Neural crest cell (in vitro differentiated cells): ENCODE measurements around the gene SYNJ2. TPM values are rescaled to one million over a fixed set of nuclear protein-coding genes. Genes with fewer than 3 reads are reported as not detected.

Experiments used
- DNase-seq: peaks from one replicate; pipeline ENCODE4 v3.0.0; 2021; ENCODE audit warnings: low read depth, mixed read lengths, low spot score
- H3K27ac Mint-ChIP-seq: one replicate; pipeline ENCODE4 v1.8.0; 2021; ENCODE audit warnings: mild to moderate bottlenecking, mixed read lengths; ENCODE audit not compliant: unreplicated experiment
- H3K27me3 Mint-ChIP-seq: 2 replicates; pipeline ENCODE4 v1.8.0; 2021; ENCODE audit warnings: low read depth, mild to moderate bottlenecking, mixed read lengths
- H3K36me3 Mint-ChIP-seq: 2 replicates; pipeline ENCODE4 v1.8.0; 2021; ENCODE audit warnings: low read depth, mild to moderate bottlenecking, mixed read lengths
- H3K4me1 Mint-ChIP-seq: 2 replicates; pipeline ENCODE4 v1.8.0; 2021; ENCODE audit warnings: mixed read lengths
- H3K4me3 Mint-ChIP-seq: one replicate; pipeline ENCODE4 v1.8.0; 2021; ENCODE audit warnings: mild to moderate bottlenecking, mixed read lengths
- H3K9me3 Mint-ChIP-seq: 2 replicates; pipeline ENCODE4 v1.8.0; 2021; ENCODE audit warnings: mixed read lengths
- total RNA-seq: library from RNA; stranded (reverse); gene quantifications from 2 replicates; pipeline ENCODE4 v1.2.1, GENCODE V29; 2021
- TF ChIP-seq, protein P1 (sequence below): fragments of 200-600 bp; sonication (generic); conservative IDR thresholded peaks from 2 replicates; pipeline ENCODE4 v1.5.0; 2021; ENCODE audit warnings: antibody characterized with exemption, mild to moderate bottlenecking

SYNJ2 gene
- total RNA-seq, 1 donor from 2014 or later, result 2.9 TPM

DNA sequence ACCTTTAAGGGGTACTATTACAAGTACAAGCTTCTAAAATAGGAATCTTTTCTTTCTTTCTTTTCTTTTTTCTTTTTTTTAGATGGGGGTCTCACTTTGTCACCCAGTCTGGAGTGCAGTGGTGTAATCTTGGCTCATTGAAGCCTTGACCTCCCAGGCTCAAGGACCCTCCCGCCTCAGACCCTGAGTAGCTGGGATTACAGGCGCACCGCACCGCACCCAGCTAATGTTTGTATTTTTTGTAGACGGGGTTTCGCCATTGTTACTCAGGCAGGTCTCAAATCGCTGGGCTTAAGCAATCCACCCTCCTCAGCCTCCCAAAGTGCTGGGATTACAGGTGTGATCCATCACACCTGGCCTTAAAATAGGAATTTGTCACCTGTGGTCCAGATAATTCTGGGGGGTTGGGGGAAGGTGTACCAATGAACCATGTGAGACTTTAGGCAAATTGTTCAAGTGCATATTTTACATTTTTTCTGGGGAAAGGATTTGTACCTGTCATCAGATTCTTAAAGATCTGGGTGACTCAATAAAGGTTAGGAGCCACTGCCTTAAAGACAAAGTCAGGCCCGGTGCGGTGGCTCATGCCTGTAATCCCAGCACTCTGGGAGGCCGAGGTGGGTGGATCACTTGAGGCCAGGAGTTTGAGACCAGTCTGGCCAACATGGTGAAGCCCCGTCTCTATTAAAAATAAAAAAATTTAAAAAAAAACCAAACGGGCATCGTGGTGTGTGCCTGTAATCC is 19.7 kb upstream of the SYNJ2 start:
- H3K27me3 Mint-ChIP-seq, result no peaks in the 10 kb centered on the region
- no peak overlapping the region for H3K4me3 Mint-ChIP-seq
- H3K4me1 Mint-ChIP-seq, result no peaks in the 10 kb centered on the region
- H3K9me3 Mint-ChIP-seq, result peaks cover 11% of the 10 kb centered on the region
- TF ChIP-seq, protein P1, sequence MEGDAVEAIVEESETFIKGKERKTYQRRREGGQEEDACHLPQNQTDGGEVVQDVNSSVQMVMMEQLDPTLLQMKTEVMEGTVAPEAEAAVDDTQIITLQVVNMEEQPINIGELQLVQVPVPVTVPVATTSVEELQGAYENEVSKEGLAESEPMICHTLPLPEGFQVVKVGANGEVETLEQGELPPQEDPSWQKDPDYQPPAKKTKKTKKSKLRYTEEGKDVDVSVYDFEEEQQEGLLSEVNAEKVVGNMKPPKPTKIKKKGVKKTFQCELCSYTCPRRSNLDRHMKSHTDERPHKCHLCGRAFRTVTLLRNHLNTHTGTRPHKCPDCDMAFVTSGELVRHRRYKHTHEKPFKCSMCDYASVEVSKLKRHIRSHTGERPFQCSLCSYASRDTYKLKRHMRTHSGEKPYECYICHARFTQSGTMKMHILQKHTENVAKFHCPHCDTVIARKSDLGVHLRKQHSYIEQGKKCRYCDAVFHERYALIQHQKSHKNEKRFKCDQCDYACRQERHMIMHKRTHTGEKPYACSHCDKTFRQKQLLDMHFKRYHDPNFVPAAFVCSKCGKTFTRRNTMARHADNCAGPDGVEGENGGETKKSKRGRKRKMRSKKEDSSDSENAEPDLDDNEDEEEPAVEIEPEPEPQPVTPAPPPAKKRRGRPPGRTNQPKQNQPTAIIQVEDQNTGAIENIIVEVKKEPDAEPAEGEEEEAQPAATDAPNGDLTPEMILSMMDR, result no peak
- DNase-seq, result no peak
- H3K36me3 Mint-ChIP-seq, result peaks cover 18% of the 10 kb centered on the region
- no peak overlapping the region for H3K27ac Mint-ChIP-seq

DNA sequence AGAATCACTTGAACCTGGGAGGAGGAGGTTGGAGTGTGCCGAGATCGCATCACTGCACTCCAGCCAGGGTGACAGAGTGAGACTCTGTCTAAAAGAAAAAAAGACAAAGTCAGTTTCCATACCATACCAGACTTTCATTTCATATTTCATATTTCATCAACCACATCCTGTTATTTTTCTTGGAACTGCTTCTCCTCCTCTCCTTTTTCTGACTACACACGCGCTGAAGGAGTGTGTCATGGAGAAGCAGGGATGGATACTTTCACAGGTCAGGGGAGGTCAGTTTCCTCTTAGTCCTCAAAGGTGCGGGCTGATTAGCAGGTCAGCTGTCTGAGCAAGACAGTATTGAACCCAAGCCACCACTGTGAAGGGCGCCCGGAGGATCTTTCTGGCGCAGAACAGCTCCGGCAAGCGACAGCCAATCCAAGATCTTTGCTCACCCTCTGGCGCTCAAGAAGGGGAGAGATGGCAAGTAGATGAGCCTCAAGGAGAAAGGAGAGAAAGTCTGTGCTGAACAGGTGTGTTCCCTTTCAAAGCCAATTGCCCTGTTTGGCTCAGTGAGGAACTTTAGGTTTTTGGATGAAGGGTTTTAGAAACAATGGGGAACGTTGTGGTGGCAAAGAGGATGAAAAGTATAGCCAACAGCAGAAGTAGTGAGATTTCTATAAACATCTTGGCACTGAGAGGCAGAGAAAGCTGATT is 18.9 kb upstream of the SYNJ2 start:
- H3K4me1 Mint-ChIP-seq, result no peaks in the 10 kb centered on the region
- TF ChIP-seq, protein P1, result no peak
- no peak overlapping the region for H3K27ac Mint-ChIP-seq
- H3K36me3 Mint-ChIP-seq, result peaks cover 18% of the 10 kb centered on the region
- H3K27me3 Mint-ChIP-seq, result no peaks in the 10 kb centered on the region
- DNase-seq, result no peak
- no peak overlapping the region for H3K4me3 Mint-ChIP-seq
- peaks cover 11% of the 10 kb centered on the region for H3K9me3 Mint-ChIP-seq

DNA sequence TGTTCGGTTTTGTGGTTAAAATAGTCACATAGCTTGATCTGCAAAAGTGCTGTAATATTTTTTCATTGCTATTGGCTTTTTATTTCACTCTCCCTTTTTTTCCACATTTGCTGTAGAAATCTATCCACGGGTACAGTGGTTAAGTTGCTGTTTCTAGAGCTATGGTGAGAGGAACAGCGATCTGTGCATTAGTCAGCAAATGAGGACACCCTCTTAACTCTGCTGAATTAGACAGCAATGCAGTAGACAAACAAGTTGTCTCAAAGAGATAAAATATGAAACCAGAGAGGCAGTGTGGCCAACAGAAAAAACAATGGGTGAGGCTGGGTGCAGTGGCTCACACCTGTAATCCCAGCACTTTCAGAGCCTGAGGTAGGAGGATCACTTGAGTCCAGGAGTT is 17.6 kb upstream of the SYNJ2 start:
- no peaks in the 10 kb centered on the region for H3K27me3 Mint-ChIP-seq
- no peak overlapping the region for H3K4me3 Mint-ChIP-seq
- peaks cover 14% of the 10 kb centered on the region for H3K36me3 Mint-ChIP-seq
- H3K27ac Mint-ChIP-seq, result no peak overlapping the region
- DNase-seq, result no peak
- no peaks in the 10 kb centered on the region for H3K4me1 Mint-ChIP-seq
- H3K9me3 Mint-ChIP-seq, result peaks cover 6% of the 10 kb centered on the region
- TF ChIP-seq, protein P1, result no peak

DNA sequence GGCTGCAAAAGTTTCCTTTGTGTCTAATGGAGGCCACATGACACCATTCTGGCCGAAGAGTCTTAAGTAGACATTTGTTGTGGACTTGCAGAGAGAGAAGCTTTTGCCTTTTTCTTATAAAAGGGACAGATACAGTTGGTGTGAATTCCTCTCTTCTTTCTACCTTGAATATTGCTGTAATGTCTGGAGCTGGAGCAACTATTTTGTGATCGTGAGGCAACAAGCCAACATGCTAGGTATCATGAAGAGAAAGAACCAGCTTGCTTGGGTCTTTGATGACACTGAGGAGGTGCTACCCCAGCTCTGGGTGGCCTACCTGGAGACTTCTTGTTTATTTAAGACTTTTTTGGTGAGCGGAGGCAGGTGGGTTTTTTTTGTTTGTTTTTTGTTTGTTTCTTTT is 16.3 kb upstream of the SYNJ2 start:
- peaks cover 6% of the 10 kb centered on the region for H3K36me3 Mint-ChIP-seq

DNA sequence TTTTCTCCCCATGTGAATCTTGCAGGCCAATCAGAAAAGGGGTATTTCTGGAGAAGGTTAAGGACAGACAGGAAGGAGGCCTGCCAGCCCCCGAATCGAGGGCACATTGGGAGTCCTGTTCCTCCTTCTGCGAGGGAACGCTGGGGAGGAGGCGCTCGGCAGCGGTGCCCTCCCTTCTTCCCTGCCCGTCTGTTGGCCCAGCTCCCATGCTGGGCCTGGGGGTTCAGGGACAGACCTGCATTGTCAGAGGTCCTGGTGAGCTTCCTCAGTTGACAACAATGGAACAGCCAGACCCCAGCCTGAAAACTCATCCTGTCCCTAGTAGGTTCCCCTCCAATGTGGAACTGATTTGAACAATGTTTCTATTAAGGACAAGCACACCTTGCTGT is 15.1 kb upstream of the SYNJ2 start:
- Mint-ChIP-seq H3K4me1 (no peaks in the 10 kb centered on the region), H3K27me3 (peaks cover 11% of the 10 kb centered on the region), H3K4me3 (no peak overlapping the region), H3K27ac (no peak overlapping the region), H3K9me3 (no peaks in the 10 kb centered on the region), H3K36me3 (no peaks in the 10 kb centered on the region)
- no peak for DNase-seq
- TF ChIP-seq, protein P1, result no peak

More for the DNA sequence above, 16.3 kb upstream of the SYNJ2 start:
- H3K4me3 Mint-ChIP-seq, result no peak overlapping the region
- H3K4me1 Mint-ChIP-seq, result no peaks in the 10 kb centered on the region
- no peak for DNase-seq
- TF ChIP-seq, protein P1, result no peak
- no peaks in the 10 kb centered on the region for H3K9me3 Mint-ChIP-seq
- H3K27ac Mint-ChIP-seq, result no peak overlapping the region
- H3K27me3 Mint-ChIP-seq, result peaks cover under 1% of the 10 kb centered on the region
